ENCODE results near the gene KIF1B.
A peak's percentile ranks its signal among the peaks of the same experiment; 100 is the strongest.

Gene KIF1B, protein sequence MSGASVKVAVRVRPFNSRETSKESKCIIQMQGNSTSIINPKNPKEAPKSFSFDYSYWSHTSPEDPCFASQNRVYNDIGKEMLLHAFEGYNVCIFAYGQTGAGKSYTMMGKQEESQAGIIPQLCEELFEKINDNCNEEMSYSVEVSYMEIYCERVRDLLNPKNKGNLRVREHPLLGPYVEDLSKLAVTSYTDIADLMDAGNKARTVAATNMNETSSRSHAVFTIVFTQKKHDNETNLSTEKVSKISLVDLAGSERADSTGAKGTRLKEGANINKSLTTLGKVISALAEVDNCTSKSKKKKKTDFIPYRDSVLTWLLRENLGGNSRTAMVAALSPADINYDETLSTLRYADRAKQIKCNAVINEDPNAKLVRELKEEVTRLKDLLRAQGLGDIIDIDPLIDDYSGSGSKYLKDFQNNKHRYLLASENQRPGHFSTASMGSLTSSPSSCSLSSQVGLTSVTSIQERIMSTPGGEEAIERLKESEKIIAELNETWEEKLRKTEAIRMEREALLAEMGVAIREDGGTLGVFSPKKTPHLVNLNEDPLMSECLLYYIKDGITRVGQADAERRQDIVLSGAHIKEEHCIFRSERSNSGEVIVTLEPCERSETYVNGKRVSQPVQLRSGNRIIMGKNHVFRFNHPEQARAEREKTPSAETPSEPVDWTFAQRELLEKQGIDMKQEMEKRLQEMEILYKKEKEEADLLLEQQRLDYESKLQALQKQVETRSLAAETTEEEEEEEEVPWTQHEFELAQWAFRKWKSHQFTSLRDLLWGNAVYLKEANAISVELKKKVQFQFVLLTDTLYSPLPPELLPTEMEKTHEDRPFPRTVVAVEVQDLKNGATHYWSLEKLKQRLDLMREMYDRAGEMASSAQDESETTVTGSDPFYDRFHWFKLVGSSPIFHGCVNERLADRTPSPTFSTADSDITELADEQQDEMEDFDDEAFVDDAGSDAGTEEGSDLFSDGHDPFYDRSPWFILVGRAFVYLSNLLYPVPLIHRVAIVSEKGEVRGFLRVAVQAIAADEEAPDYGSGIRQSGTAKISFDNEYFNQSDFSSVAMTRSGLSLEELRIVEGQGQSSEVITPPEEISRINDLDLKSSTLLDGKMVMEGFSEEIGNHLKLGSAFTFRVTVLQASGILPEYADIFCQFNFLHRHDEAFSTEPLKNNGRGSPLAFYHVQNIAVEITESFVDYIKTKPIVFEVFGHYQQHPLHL (N-terminal part only)

DNA sequence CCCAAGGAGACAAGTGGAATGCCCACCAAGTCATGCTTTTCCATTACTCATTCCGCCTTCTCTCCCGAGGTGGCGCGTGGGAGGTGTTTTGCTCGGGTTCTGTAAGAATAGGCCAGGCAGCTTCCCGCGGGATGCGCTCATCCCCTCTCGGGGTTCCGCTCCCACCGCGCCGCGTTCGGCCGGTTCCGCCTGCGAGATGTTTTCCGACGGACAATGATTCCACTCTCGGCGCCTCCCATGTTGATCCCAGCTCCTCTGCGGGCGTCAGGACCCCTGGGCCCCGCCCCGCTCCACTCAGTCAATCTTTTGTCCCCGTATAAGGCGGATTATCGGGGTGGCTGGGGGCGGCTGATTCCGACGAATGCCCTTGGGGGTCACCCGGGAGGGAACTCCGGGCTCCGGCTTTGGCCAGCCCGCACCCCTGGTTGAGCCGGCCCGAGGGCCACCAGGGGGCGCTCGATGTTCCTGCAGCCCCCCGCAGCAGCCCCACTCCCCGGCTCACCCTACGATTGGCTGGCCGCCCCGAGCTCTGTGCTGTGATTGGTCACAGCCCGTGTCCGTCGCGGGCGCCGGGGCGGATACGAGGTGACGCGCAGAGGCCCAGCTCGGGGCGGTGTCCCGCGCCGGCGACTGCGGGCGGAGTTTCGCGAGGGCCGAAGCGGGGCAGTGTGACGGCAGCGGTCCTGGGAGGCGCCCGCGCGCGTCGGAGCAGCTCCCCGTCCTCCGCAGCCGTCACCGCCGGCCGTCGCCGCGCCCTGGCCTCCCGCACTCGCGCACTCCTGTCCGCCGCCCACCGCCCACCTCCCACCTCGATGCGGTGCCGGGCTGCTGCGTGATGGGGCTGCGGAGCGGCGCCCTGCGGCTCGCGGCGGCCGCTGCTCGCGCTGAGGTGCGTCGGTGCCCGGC is at the start of gene KIF1B:
Gene KIF1B, plus strand, starts transcription at position 666 of the 906 bp plus-strand sequence. CDS start 21,759 bp downstream, outside the sequence.
- peak; percentile 98 for DNase-seq

DNA sequence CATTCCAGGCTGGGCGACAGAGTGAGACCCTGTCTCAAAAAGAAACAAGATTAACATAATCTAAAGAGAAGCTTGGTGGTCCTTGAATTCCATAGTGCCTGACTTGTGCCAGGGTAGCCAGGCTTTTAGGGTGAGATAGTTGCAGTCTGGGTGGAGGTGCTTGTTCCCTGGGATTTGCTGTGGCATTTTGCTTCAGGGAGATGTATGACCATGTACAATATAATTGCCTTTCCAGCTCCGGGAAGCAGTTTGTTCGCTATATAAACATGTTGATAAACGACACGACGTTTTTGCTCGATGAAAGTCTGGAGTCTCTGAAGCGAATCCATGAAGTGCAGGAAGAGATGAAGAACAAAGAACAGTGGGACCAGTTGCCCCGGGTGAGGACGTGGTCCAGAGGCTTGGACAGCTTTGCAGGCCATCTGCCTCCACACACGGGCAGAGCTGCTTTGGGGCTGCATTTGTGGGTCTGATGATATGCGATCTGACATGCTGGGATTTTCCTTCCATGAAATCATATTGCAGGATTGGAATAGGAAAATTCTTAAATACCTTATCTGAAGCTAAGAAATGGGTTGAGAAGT is 49.4 kb upstream of the KIF1B start:
- DNase-seq: no peak

DNA sequence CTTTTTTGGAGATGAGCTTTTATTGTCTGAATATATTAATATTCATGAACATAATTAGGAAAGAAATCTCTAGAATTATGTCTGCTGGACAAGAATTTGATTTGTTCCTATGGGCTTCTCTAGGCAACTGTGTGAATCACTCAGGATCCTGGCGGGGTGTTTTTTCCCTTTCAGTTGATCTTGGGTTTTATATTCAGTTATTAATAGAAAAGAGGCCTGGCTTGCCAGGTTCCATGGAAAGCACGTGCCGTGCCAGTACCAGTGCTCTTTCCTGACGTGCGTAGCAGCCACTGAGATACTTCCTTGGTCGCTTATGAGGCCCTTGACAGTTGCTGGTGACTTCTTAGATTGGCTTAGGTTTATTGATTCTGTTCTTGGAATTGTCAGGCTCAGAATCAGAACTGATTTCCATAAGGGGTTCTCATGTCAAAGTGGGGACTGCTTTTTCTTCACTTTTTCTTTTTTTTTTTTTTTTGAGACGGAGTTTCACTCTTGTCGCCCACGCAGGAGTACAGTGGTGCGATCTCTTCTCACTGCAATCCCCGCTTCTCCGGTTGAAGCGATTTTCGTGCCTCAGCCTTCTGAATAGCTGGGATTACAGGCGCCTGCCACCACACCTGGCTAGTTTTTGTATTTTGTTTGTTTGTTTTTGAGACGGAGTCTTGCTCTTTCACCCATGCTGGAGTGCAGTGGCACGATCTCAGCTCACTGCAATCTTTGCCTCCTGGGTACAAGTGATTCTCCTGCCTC is 48.7 kb upstream of the KIF1B start:
- DNase-seq: no peak

DNA sequence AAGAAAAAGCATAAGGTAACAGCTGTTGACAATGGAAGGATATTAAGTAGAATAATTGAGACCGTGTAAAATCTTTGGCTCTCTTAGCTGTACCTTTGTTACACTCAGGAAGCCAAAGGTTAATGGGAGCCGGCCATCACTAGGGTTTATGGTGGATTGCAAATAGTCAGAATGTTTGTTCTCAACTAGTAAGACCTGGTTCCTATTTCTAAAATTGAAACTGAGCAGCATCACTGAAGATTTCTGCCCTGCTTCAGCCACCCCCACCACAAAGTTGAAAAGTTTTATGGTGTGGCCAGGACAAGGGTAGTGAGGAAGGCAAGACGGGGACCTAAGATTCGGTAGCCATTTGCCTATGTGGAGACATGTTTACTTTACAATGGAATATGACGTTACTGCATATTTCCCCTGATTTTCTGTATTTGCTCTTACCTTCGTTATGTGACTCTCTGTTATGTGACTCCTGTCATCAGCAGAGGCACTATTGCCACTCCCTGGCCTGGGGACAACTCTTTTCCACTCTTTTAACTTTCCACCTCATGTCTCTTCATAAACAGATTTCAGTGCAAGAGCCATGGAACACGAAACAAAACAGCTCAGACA is 41.4 kb upstream of the KIF1B start:
- DNase-seq: no peak

DNA sequence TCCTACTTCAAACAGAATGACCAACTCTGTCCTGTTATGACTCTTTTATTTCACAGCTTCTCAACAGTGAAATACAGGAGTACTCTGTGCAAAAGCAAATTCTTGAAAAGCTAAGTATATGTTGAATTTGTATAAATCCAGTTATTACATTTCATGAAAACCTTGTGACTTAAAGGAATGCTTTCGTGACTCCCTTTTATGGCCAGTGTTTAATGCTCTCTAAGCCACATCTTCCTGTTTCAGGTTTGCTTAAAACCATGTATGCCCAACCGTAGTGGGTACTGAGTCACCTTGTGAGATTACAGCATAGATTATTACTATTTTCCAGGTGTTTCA is 40.2 kb upstream of the KIF1B start:
- DNase-seq: no peak

DNA sequence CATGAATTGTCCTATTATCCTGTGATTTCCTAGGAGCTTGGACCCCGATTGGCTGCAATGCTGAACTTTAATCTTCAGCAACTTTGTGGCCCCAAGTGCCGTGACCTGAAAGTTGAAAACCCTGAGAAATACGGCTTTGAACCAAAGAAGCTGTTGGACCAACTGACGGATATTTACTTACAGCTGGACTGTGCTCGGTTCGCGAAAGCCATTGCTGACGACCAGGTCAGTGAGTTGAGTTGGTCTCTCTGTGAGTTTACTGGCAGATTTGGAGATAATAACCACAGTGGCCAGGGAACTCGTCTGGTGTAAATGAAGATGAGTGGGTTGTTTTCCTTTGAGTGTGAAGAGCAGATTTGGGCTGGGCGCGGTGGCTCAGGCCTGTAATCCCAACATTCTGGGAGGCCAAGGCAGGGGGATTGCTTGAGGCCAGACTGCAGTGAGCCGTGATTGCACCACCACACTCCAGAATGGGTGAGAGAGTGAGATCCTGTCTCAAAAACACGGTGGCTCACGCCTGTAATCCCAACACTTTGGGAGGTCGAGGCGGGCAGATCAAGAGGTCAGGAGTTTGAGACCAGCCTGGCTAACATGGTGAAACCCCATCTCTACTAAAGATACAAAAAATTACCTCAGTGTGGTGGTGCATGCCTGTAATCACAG is 39.1 kb upstream of the KIF1B start:
- DNase-seq: no peak

DNA sequence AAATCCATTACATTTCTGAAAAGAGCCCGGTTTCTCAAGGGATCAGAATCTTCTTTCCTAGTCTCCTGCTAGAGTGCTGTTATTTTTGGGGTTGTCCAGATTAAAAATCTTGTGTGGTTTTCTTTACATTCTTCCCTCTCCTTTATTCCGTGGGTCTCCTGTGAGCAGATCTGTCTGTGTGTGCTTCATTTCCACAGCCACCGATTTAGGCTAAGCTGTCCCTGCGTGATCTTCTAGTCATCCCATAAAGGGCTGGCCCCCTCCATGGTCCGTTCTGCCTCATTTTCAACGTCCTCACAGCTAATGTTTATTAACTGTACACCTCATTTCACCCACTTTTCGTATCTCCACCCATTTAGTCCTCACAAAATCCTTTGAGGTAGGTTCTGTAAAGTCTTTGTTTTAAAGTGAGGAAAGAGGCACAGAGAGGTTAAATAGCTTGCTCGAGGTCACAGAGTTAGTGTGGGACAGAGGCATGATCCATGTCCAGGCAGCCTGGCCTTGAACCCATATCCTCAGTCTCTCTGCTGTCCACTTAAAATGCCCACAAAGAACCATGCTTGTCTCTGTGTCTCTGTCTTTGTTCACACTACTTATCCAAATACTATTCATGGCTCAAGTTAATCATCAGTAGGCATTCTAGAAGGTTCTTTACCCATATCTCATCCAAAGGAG is 38.2 kb upstream of the KIF1B start:
- DNase-seq: no peak

DNA sequence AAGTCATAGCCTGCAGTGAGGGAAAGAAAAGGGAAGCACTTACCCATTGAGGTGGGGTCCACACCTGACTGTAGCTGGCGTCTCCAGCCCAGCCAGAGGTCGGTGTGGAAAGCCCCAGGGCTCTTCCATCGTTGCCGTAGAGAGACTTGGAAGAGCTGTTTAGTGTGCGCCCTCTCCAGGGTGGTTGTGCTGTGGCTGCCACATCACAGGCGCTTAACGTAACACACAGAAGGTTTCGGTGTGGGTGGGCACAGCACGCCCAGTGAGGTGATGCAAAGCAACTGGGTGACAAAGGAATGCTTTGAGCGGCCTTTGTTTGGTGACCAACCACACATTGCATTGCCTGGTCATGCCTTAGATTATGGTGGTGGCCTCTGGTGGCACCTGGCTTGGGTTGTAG is 36.8 kb upstream of the KIF1B start:
- DNase-seq: no peak

DNA sequence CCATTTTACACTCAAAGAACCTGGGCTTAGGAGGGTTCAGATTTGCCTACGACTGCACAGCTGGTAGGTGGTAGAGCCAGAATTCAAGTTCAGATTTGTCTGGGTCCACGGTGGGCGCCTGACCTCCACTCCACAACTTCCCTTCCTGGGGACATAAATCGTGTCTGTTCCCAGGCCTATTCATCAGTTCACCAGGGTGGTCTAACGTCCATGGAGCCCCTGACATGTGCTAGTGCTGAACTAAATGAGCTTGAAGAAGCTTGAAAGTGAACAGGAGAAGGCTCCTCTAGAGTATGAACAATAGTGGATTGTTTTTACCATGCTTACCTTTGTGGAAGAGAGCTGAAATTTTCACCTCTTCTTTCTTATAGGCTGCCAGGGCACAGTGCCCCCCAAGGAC is 32.5 kb upstream of the KIF1B start:
- DNase-seq: no peak

DNA sequence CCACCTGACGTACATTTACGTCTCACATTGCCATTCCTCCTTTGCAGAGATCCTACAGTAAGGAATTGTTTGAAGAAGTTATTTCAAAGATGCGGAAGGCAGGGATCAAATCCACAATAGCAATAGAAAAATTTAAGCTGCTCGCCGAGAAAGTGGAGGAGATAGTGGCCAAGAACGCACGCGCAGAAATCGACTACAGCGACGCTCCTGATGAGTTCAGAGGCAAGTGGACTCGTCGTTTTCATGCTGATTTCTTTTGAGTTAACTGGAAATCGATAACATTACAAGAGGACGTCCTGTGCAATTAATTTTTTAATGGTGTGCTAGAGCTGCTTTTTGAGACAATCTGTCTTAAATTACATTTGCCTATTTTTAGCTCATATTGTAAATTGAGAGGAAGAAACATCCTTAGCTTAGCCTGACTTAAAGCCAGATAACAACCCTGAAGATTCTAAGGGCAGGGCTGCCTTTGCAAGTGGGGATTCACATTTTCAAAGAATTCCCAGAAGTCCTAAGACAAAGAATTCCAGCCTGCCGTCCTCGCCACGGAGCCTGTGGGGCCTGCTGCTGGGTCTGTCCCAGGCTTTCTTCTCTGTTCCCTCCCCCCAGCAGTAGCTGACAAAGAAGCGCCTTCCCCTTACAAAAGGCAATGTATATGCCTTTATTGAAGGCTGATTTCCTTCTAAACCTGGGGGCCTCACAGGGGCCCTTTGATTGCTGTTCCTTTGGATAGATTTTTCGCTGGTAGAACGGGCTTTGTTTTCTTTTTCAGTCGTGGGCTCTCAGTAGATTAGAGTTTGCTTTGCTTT is 31.6 kb upstream of the KIF1B start:
- DNase-seq: no peak

DNA sequence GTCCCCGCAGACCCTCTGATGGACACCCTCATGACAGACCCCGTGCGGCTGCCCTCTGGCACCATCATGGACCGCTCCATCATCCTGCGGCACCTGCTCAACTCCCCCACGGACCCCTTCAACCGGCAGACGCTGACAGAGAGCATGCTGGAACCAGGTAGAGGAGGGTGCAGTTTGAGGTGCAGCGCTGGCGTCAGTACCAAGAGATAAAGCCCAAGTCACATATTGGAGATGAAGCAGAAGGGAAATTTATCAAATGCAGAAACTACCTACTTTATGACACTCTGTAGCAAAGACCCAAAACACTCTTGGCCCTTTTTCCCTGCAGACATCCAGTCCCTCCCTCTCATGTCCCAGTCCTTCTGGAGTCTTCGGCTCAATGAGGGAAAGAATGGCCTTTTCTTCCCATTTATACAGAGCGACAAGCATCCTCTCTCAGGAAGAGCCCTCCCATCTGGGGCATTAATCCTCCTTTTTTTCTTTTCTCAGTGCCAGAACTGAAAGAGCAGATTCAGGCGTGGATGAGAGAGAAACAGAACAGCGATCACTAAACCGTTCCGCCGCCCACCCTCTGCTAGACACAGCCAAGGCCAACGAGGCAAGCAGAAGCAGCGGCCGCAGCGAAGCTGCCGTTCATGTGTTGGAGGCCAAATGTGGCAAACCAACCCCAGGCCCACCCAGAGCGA is 30.8 kb upstream of the KIF1B start:
- no peak for DNase-seq

DNA sequence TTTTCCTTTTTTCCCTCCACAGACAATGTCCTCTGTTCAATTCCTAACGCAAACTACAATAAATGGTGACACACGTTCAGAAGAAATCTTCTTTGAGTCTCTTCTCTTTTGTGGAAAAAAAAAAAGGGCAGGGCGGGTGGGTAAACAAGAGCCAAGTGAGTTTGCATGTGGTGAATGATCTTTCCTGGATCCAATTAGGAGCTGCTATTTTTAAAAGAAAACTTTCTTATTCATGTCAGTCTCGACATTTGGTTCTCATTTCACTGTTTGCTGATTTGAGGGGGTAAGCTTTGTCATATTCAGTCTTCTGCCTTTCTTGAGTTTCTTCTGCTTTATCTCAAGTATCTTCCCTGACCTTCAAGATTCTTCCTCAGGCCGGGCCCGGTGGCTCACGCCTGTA is 29.2 kb upstream of the KIF1B start:
- DNase-seq: no peak

DNA sequence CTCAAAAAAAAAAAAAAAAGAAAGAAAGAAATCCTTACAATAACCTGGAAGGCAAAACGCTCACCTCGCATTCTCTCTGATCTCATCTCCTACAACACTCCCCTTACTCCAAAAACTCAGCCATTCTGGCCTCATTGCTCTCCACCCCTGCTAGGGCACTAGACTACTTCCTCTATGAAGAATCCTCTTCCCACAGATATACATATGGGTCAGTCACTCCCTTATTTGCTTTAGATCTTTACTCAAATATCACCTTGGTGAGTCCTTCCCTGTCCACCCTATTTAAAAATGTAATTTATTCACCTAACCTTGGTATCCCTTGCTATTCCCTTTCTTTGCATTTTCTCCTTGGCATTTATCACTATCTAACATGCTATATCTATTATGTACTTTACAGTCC is 24.6 kb upstream of the KIF1B start:
- no peak for DNase-seq

DNA sequence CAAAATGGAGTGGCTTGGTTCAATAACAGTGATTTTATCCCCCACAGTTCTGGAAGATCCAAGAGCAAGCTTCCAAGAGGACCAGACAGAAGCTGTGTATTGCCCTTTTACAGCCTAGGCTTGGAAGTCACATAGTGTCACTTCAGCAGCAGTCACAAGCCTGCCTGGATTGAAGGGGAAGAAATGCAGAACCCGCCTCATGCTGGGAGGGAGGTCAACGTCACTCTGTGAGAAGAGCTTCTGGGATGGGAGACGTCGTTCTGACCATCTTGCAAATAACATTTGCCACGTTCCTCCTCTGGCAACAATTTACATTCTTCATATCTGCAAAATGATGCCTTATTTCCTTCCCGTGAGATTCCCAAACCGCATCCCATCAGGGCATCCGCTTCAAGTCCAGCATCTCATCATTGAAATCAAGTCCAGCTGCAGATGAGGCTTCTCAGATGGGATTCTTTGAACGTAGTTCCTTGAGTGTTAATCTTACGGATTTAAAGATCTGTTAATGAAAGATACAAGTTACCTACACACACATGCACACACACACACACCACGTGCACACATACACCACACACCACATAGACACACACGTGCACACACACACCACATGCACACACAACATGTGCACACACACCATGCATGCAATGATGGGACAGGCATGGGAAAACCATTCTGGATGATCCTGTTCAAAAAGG is 23.9 kb upstream of the KIF1B start:
- DNase-seq: no peak

DNA sequence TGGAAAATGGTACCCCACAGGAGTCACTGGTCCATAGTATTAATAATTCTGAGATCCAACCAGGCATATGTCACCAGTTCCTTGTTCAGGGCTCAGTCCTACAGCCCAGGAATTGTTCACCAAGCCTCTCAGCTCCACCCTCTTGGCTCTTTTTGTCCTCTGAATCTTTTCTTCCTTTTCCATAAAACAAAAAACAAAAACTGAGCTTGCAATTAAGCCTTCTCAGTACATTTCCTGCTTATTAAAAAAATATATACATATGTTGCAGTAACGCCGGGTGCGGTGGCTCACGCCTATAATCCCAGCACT is 23.4 kb upstream of the KIF1B start:
- DNase-seq: no peak

DNA sequence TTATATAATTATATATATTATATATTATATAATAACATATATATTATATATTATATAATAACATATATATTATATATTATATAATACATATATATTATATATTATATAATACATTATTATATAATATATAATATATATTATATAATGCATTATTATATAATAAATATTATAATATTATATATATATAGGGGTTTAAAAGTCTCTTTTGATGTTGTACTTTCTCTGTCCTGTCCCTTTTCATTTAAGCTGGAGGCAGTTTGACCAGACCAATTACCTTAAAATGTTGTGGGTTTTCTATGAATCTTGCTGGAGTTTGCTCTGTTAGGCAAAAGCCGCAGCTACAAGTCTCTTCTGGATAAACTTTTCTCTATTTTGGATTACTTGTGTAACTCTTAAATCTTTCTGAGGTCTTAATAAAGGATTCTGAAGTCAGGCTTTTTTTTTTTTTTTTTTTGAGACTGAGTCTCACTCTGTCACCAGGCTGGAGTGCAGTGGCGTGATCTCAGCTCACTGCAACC is 22.2 kb upstream of the KIF1B start:
- no peak for DNase-seq

DNA sequence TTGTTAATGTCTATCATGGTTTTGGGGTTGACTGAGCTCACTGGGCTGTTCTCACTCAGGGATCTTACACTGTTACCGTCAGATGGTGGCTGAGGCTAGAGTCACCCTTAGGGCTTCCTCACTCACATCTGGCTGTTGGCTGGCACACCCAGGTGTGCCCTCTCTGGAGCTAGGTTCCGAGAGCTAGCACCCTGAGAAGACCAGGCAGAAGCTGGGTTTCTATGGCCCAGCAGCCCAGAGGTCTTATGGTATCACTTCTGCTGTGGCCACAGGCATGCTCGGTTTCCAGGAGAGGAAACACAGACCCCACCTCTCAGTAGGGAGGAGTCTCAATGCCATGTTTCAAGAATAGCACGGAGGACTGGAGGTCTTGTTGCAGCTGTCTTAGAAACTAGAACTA is 20.7 kb upstream of the KIF1B start:
- no peak for DNase-seq

DNA sequence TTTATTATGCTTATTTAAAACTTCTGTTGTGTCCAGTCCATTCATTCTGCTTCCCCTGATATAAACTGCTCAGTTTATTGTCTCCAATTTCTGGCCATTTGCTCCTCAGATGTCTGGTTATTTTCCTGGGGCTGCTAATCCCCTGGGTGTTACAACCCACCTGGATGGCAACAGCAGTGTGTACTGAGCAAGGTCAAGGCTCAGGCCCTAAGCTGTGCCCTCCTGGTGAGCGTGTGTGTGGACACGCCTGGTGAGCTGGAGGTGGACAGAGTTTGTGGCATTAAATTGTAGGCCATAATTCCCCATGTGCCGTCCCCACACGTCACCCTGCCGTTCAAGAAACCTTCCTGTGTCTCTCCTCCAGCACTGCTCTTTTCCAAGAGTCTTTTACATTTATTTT is 18.1 kb upstream of the KIF1B start:
- DNase-seq: peak; percentile 27

Measured in NCI-H82 (cell line).